Astrocyte (in vitro differentiated cells and primary cell): ENCODE results near the gene CDC45. TPM values are rescaled to one million over a fixed set of nuclear protein-coding genes. Genes with fewer than 3 reads are reported as not detected.

Source experiments
- DNase-seq: peaks from one replicate; pipeline ENCODE4 v3.0.0-alpha.2; 2010; ENCODE audit warnings: low read depth
- FAIRE-seq: peaks from 2 replicates; lab custom pipeline; 2011; peaks lifted over from hg19 to GRCh38; lab: Jason Lieb, UNC
- H2AFZ ChIP-seq: 2 replicates; pipeline ENCODE4 v1.6.0; 2012; ENCODE audit warnings: low read depth, low read length, inconsistent platforms
- H3K27ac ChIP-seq: 2 replicates; pipeline ENCODE4 v1.5.1; 2011; ENCODE audit warnings: low read depth, low read length, inconsistent platforms
- H3K27me3 ChIP-seq: 2 replicates; pipeline ENCODE4 v1.6.0; 2011; ENCODE audit warnings: low read length, inconsistent platforms; ENCODE audit not compliant: insufficient read depth
- H3K36me3 ChIP-seq: 2 replicates; pipeline ENCODE4 v1.5.1; 2011; ENCODE audit warnings: low read length, inconsistent platforms; ENCODE audit not compliant: insufficient read depth
- H3K4me1 ChIP-seq: 2 replicates; pipeline ENCODE4 v1.5.1; 2011; ENCODE audit warnings: low read length, inconsistent platforms; ENCODE audit not compliant: insufficient read depth
- H3K4me2 ChIP-seq: 2 replicates; pipeline ENCODE4 v1.6.0; 2012; ENCODE audit warnings: low read length, inconsistent platforms
- H3K4me3 ChIP-seq: 2 replicates; pipeline ENCODE4 v1.5.1; 2011; ENCODE audit warnings: low read depth, mild to moderate bottlenecking, low read length, inconsistent platforms; ENCODE audit not compliant: insufficient read depth
- H3K79me2 ChIP-seq: 2 replicates; pipeline ENCODE4 v1.6.0; 2012; ENCODE audit warnings: mild to moderate bottlenecking, low read length, inconsistent platforms; ENCODE audit not compliant: insufficient read depth
- H3K9ac ChIP-seq: 2 replicates; pipeline ENCODE4 v1.6.0; 2012; ENCODE audit warnings: mild to moderate bottlenecking, low read length, inconsistent platforms
- H3K9me3 ChIP-seq: 2 replicates; pipeline ENCODE4 v1.5.1; 2012; ENCODE audit warnings: low read depth, mild to moderate bottlenecking, low read length, inconsistent platforms; ENCODE audit not compliant: insufficient read depth
- H4K20me1 ChIP-seq: 2 replicates; pipeline ENCODE4 v1.6.0; 2012; ENCODE audit warnings: low read length, inconsistent platforms; ENCODE audit not compliant: insufficient read depth
- H3K27ac Mint-ChIP-seq: one replicate; pipeline ENCODE4 v1.8.0; 2021; ENCODE audit warnings: mild to moderate bottlenecking, mixed read lengths; ENCODE audit not compliant: unreplicated experiment
- H3K27me3 Mint-ChIP-seq: one replicate; pipeline ENCODE4 v1.8.0; 2021; ENCODE audit warnings: low read depth, mixed read lengths; ENCODE audit not compliant: unreplicated experiment
- H3K36me3 Mint-ChIP-seq: one replicate; pipeline ENCODE4 v1.8.0; 2021; ENCODE audit warnings: low read depth, mixed read lengths; ENCODE audit not compliant: unreplicated experiment
- H3K4me1 Mint-ChIP-seq: one replicate; pipeline ENCODE4 v1.8.0; 2021; ENCODE audit warnings: low read depth, mixed read lengths; ENCODE audit not compliant: unreplicated experiment
- H3K4me3 Mint-ChIP-seq: one replicate; pipeline ENCODE4 v1.8.0; 2021; ENCODE audit warnings: mild to moderate bottlenecking, moderate library complexity, mixed read lengths; ENCODE audit not compliant: unreplicated experiment
- H3K9me3 Mint-ChIP-seq: one replicate; pipeline ENCODE4 v1.8.0; 2021; ENCODE audit warnings: mild to moderate bottlenecking, mixed read lengths; ENCODE audit not compliant: unreplicated experiment
- EZH2 ChIP-seq: IDR thresholded peaks from 2 replicates; pipeline ENCODE4 v1.6.1; 2012; ENCODE audit warnings: mild to moderate bottlenecking, low read length, inconsistent platforms; ENCODE audit not compliant: insufficient read depth
- total RNA-seq: library from RNA; stranded (reverse); gene quantifications from 2 replicates; pipeline ENCODE4 v1.2.1, GENCODE V29; 2021
- TF ChIP-seq, protein P1 (sequence below): IDR thresholded peaks from 2 replicates; pipeline ENCODE4 v1.5.1; 2011; ENCODE audit warnings: low read depth, mild to moderate bottlenecking, inconsistent platforms, low read length, moderate library complexity; ENCODE audit not compliant: insufficient read depth

Gene CDC45
- total RNA-seq, 1 donor from 2014 or later: 2.1 TPM

DNA sequence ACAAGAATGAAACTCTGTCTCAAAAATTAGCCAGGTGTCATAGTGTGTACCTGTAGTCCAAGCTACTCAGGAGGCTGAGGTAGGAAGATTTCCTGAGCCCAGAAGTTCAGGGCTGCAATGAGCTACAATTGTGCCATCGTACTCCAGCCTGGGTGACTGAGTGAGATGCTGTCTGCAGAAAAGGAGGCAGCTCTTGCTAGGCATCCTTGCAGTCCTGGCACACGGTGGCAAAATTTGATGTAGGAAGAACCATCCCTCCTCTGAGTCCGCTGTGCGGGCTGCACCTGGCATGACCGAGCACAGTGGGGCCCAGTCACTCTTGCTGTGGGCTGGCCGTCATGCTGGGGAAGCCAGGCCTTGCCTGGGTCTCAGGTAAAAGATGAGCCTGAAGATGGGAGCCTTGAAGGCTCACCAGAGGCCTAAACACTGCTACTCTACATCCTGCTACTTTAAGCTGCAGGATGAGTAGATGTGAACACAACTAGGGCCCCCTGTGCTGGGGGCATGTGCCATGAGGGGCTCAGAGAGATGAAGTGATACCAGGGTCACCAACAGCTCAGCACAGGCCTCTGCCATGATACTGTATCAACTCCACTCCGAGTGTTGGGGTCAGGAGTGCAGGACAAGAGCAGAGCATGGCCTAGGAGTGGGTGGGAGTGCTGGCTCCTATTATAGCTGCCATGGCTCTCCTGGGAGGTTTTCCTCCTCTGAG, 18.6 kb downstream of the CDC45 start:
- Histone ChIP-seq H3K27me3 (no peaks in the 10 kb centered on the region), H3K27ac (no peak overlapping the region), H2AFZ (no peak overlapping the region), H3K4me2 (no peak overlapping the region), H4K20me1 (no peaks in the 10 kb centered on the region), H3K4me3 (no peak overlapping the region), H3K9me3 (no peaks in the 10 kb centered on the region), H3K9ac (no peak overlapping the region), H3K4me1 (peaks cover 9% of the 10 kb centered on the region), H3K36me3 (no peaks in the 10 kb centered on the region), H3K79me2 (no peaks in the 10 kb centered on the region)
- TF ChIP-seq EZH2: no peak
- TF ChIP-seq, protein P1, sequence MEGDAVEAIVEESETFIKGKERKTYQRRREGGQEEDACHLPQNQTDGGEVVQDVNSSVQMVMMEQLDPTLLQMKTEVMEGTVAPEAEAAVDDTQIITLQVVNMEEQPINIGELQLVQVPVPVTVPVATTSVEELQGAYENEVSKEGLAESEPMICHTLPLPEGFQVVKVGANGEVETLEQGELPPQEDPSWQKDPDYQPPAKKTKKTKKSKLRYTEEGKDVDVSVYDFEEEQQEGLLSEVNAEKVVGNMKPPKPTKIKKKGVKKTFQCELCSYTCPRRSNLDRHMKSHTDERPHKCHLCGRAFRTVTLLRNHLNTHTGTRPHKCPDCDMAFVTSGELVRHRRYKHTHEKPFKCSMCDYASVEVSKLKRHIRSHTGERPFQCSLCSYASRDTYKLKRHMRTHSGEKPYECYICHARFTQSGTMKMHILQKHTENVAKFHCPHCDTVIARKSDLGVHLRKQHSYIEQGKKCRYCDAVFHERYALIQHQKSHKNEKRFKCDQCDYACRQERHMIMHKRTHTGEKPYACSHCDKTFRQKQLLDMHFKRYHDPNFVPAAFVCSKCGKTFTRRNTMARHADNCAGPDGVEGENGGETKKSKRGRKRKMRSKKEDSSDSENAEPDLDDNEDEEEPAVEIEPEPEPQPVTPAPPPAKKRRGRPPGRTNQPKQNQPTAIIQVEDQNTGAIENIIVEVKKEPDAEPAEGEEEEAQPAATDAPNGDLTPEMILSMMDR: no peak
- no peak overlapping the region for H3K4me3 Mint-ChIP-seq
- peaks cover 5% of the 10 kb centered on the region for H3K27me3 Mint-ChIP-seq
- no peaks in the 10 kb centered on the region for H3K36me3 Mint-ChIP-seq
- H3K4me1 Mint-ChIP-seq: peaks cover 5% of the 10 kb centered on the region
- no peak for FAIRE-seq
- H3K27ac Mint-ChIP-seq: no peak overlapping the region
- DNase-seq: no peak
- no peaks in the 10 kb centered on the region for H3K9me3 Mint-ChIP-seq

DNA sequence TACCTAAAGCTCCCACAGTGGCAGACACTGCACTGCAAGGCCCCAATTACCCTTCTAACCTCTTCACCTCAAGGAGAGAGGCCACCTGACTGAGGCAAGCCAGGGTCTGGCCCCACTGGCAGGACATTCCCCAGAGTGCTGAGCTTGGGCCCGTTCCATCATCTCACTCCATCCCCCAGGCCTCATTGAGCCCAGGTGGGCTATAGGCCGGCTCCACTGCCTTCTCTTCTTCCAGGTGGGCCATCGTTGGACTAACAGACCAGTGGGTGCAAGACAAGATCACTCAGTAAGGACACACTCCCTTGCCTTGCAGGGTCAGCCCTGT, 19.1 kb downstream of the CDC45 start:
- H3K4me2 ChIP-seq: no peak overlapping the region
- Mint-ChIP-seq H3K27me3 (peaks cover 5% of the 10 kb centered on the region), H3K4me1 (peaks cover 5% of the 10 kb centered on the region), H3K9me3 (no peaks in the 10 kb centered on the region), H3K36me3 (no peaks in the 10 kb centered on the region), H3K4me3 (no peak overlapping the region), H3K27ac (no peak overlapping the region)
- no peaks in the 10 kb centered on the region for H3K79me2 ChIP-seq
- H3K4me3 ChIP-seq: no peak overlapping the region
- H2AFZ ChIP-seq: no peak overlapping the region
- peaks cover 9% of the 10 kb centered on the region for H3K4me1 ChIP-seq
- H4K20me1 ChIP-seq: no peaks in the 10 kb centered on the region
- no peak for DNase-seq
- no peak for FAIRE-seq
- H3K27me3 ChIP-seq: no peaks in the 10 kb centered on the region
- H3K36me3 ChIP-seq: no peaks in the 10 kb centered on the region
- H3K9me3 ChIP-seq: no peaks in the 10 kb centered on the region
- TF ChIP-seq, protein P1: no peak
- no peak for TF ChIP-seq EZH2
- no peak overlapping the region for H3K9ac ChIP-seq
- H3K27ac ChIP-seq: no peak overlapping the region

DNA sequence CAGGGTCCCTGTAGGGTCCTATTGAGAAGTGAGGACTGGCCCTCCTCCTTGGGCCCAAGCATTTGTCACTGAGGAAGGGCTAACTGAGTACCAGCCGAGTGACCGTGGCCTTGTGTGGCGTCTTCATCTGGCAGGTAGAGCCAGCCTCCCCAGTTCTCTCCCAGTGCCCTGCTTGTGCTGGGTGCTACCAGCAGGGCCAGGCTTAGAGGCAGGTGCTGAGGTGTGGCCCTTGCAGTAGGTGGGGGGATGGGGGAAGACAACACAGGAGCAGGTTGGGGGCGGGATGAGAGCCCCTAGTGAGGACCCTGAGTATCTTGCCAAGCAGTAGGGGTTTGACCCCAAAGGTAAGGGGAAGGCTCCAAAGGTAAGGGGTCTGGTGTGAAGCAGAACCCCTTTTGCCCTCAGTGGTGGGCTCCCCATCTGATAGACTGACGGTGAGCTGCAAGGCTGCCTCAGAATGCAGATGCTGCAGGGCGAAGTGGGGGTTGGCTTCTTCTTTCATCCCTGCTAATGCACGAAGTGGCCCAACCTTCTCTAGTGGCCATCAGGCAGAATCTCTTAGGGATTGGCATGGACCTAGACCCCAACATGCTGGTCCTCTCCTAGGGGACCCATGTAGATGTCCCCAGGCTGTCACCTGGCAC, 19.6 kb downstream of the CDC45 start:
- DNase-seq: no peak
- H3K4me3 ChIP-seq: no peak overlapping the region
- H4K20me1 ChIP-seq: no peaks in the 10 kb centered on the region
- no peak overlapping the region for H3K9ac ChIP-seq
- no peak overlapping the region for H3K27ac ChIP-seq
- H3K79me2 ChIP-seq: no peaks in the 10 kb centered on the region
- Mint-ChIP-seq H3K27me3 (peaks cover 8% of the 10 kb centered on the region), H3K27ac (no peak overlapping the region), H3K4me3 (no peak overlapping the region), H3K36me3 (no peaks in the 10 kb centered on the region), H3K4me1 (peaks cover 5% of the 10 kb centered on the region), H3K9me3 (no peaks in the 10 kb centered on the region)
- TF ChIP-seq, protein P1: no peak
- no peak for TF ChIP-seq EZH2
- H3K4me2 ChIP-seq: no peak overlapping the region
- no peaks in the 10 kb centered on the region for H3K36me3 ChIP-seq
- H3K4me1 ChIP-seq: peaks cover 9% of the 10 kb centered on the region
- H3K27me3 ChIP-seq: no peaks in the 10 kb centered on the region
- H3K9me3 ChIP-seq: no peaks in the 10 kb centered on the region
- no peak for FAIRE-seq
- H2AFZ ChIP-seq: no peak overlapping the region
